BJ (cell line): ENCODE results near the gene EFNA1. TPM values are rescaled to one million over a fixed set of nuclear protein-coding genes. Genes with fewer than 3 reads are reported as not detected.

Source experiments
- CTCF ChIA-PET: fragments of 350-600 bp; formaldehyde crosslinking; extraction: SDS; loops from one replicate; lab custom pipeline; 2021; ENCODE audit warnings: antibody characterized with exemption, inconsistent platforms; lab: Yijun Ruan, JAX
- POLR2A ChIA-PET: fragments of 300-600 bp; sonication (Branson Sonifier 250); formaldehyde crosslinking; extraction: SDS; loops from one replicate; lab custom pipeline; 2021; ENCODE audit warnings: antibody characterized with exemption; lab: Charles Lee
- DNase-seq: peaks from one replicate; pipeline ENCODE4 v3.0.0-alpha.2; 2011; ENCODE audit warnings: low read depth
- H3K27me3 ChIP-seq: 2 replicates; pipeline ENCODE4 v1.6.0; 2011; ENCODE audit warnings: low read length; ENCODE audit not compliant: control insufficient read depth, insufficient read depth
- H3K36me3 ChIP-seq: 2 replicates; pipeline ENCODE4 v1.5.1; 2011; ENCODE audit warnings: low read length; ENCODE audit not compliant: control insufficient read depth, insufficient read depth
- H3K4me3 ChIP-seq: 2 replicates; pipeline ENCODE4 v1.5.1; 2011; ENCODE audit warnings: low read depth, mild to moderate bottlenecking, control low read depth, low read length
- CTCF ChIP-seq: IDR thresholded peaks from 2 replicates; pipeline ENCODE4 v1.5.1; 2011; ENCODE audit warnings: low read depth, mild to moderate bottlenecking, control low read depth, inconsistent platforms, low read length, moderate library complexity; ENCODE audit not compliant: insufficient read depth
- polyA plus RNA-seq: library from polyadenylated mRNA; depleted of rRNA; stranded (reverse); fragments of >200 nt; gene quantifications from 2 replicates; pipeline ENCODE4 v1.2.3, GENCODE V29; 2011

Gene EFNA1
- polyA plus RNA-seq, 1 experiment = 1.6 TPM

- TF ChIP-seq CTCF = peak; percentile 35
- ChIA-PET POLR2A (interaction anchor here (0.5 kb wide), 1 partner anchor 240 kb away, joined by 3 read pairs; no protein-coding TSS in a partner anchor), CTCF (interaction anchor here (0.7 to 4.7 kb wide), 33 partner anchors 9 to 604 kb away, joined by 3 to 147 read pairs (median 5); partner anchors contain the start of genes ADAM15, EFNA4, KRTCAP2 and PBXIP1)
- Histone ChIP-seq H3K36me3 (no peaks in the 10 kb centered on the region), H3K4me3 (peak overlapping the region; percentile 80), H3K27me3 (peaks cover 38% of the 10 kb centered on the region)
- no peak for DNase-seq
Observed at GRCh38 chr1:155083865-155084721, 43.6 kb upstream of the EFNA1 start.

GRCh38 chr1:155084722-155085503, 42.8 kb upstream of the EFNA1 start:
- TF ChIP-seq CTCF = peak; percentile 96
- peak; percentile 62 for DNase-seq
- Histone ChIP-seq H3K27me3 (peaks cover 32% of the 10 kb centered on the region), H3K36me3 (no peaks in the 10 kb centered on the region), H3K4me3 (peak overlapping the region; percentile 80)
- ChIA-PET POLR2A (interaction anchor here (0.5 to 0.6 kb wide), 2 partner anchors 34 to 239 kb away, joined by 3 read pairs; no protein-coding TSS in a partner anchor), CTCF (interaction anchor here (0.6 to 4.7 kb wide), 50 partner anchors 8 to 892 kb away, joined by 3 to 147 read pairs (median 5); partner anchors contain the start of genes ADAM15, CHRNB2, EFNA4 and FLAD1)

- ChIA-PET CTCF (interaction anchor here (0.9 to 4.7 kb wide), 42 partner anchors 9 to 606 kb away, joined by 3 to 147 read pairs (median 5); partner anchors contain the start of genes ADAM15, EFNA4, FLAD1 and KRTCAP2), POLR2A (interaction anchor here (0.6 kb wide), 1 partner anchor 35 kb away, joined by 3 read pairs; no protein-coding TSS in a partner anchor)
- no peak for DNase-seq
- Histone ChIP-seq H3K36me3 (no peaks in the 10 kb centered on the region), H3K4me3 (peak overlapping the region; percentile 80), H3K27me3 (peaks cover 26% of the 10 kb centered on the region)
- no peak for TF ChIP-seq CTCF
Observed at GRCh38 chr1:155085504-155086127, 42.1 kb upstream of the EFNA1 start.

- ChIA-PET CTCF (interaction anchor here (0.6 to 4.7 kb wide), 21 partner anchors 10 to 606 kb away, joined by 3 to 147 read pairs (median 10); partner anchors contain the start of genes ADAM15, EFNA4, KRTCAP2 and PBXIP1), POLR2A (no interaction called here)
- TF ChIP-seq CTCF = peak; percentile 97
- Histone ChIP-seq H3K27me3 (peaks cover 23% of the 10 kb centered on the region), H3K4me3 (no peak overlapping the region), H3K36me3 (no peaks in the 10 kb centered on the region)
- no peak for DNase-seq
Observed at GRCh38 chr1:155086128-155086741, 41.4 kb upstream of the EFNA1 start.
